LNCaP clone FGC (cell line): Measurements from ENCODE around the gene KIFC3.

ENCODE experiments used
- DNase-seq: peaks from one replicate; pipeline ENCODE4 v3.0.0-alpha.2; 2011; ENCODE audit warnings: low read depth
- H3K4me3 ChIP-seq: 2 replicates; pipeline ENCODE4 v1.5.1; 2011; ENCODE audit warnings: mild to moderate bottlenecking, low read depth, low read length, control low read depth
- CTCF ChIP-seq: IDR thresholded peaks from 2 replicates; pipeline ENCODE4 v1.5.1; 2012; ENCODE audit warnings: mild to moderate bottlenecking; ENCODE audit not compliant: control insufficient read depth, insufficient read depth; ENCODE audit errors: extremely low read depth

The KIFC3 gene

GRCh38 chr16:57755061-57755684 lies 47.1 kb downstream of the KIFC3 start:
- DNase-seq: no peak
- H3K4me3 ChIP-seq: no peak overlapping the region
- TF ChIP-seq CTCF: no peak

- no peak overlapping the region for H3K4me3 ChIP-seq
- DNase-seq: no peak
- TF ChIP-seq CTCF: no peak
These were observed 47.8 kb downstream of the KIFC3 start for GRCh38 chr16:57754354-57755060.

GRCh38 chr16:57753448-57754353 lies 48.6 kb downstream of the KIFC3 start:
- DNase-seq: no peak
- no peak overlapping the region for H3K4me3 ChIP-seq
- TF ChIP-seq CTCF: no peak

GRCh38 chr16:57752581-57753447 lies 49.5 kb downstream of the KIFC3 start:
- no peak for DNase-seq
- H3K4me3 ChIP-seq: no peak overlapping the region
- TF ChIP-seq CTCF: no peak

- TF ChIP-seq CTCF: no peak
- H3K4me3 ChIP-seq: no peak overlapping the region
- DNase-seq: no peak
These were observed 50.1 kb downstream of the KIFC3 start for GRCh38 chr16:57752203-57752580.

- no peak for DNase-seq
- no peak overlapping the region for H3K4me3 ChIP-seq
- TF ChIP-seq CTCF: no peak
These were observed 50.6 kb downstream of the KIFC3 start for GRCh38 chr16:57751539-57752202.
